ENCODE measurements around the gene PEMT.
A peak's percentile ranks its signal among the peaks of the same experiment; 100 is the strongest.

Gene PEMT

GRCh38 chr17:17570140-17570797, 21.2 kb downstream of the PEMT start:
- TF ChIP-seq CTCF (IDR thresholded peaks at IDR 0.05): peak; percentile 55
- no peak for DNase-seq (ENCODE audit: low spot score)
- no peak overlapping the region for H3K4me3 ChIP-seq
- H3K27ac ChIP-seq: no peak overlapping the region

DNA sequence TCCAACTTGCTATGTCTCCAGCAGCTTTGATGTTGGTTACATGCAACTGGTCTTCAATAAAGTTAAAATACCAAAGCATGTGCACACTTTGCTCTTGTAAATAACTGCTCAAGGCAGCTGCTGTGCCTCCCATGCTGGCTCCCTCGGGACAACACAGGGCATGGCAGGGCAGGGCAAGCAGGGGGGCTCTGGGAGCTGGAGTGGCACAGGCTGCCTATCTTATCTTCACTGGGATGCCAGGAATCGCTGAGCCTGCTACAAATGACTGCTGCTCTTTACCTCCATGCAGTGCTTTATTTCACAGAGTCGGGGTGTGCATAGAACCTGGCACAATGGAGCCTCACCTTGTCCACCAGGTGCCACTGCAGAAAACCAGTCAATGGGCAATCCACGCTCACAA, 21.8 kb downstream of the PEMT start:
- no peak for DNase-seq (ENCODE audit: low spot score)
- Histone ChIP-seq H3K27ac (no peak overlapping the region), H3K4me3 (no peak overlapping the region)
- no peak for TF ChIP-seq CTCF (IDR thresholded peaks at IDR 0.05)

DNA sequence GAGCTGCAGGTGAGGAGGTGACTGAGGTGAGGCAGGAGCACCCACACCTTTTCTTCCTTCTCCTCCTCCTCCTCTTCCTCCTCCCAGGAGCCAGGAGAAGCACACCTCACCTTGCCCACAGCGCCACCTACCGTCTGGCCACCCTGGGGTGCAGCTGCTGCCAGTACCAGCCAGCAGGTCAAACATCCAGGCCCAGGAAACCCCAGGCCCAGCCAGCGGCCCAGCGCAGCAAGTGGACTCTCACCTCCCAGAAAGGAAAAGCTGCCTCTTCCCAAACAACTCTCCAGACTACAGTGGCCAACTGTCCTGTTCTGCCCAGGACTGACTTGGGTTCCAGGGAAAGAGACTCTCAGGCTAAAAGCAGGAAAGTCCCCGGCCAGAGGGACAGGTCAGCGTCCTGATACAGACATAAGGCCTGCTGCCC, 22.7 kb downstream of the PEMT start:
- Histone ChIP-seq H3K27ac (no peak overlapping the region), H3K4me3 (no peak overlapping the region)
- no peak for DNase-seq (ENCODE audit: low spot score)
- TF ChIP-seq CTCF (IDR thresholded peaks at IDR 0.05): peak; percentile 65

GRCh38 chr17:17567631-17568030, 23.9 kb downstream of the PEMT start:
- no peak for TF ChIP-seq CTCF (IDR thresholded peaks at IDR 0.05)
- Histone ChIP-seq H3K4me3 (peak overlapping the region; percentile 19), H3K27ac (peak overlapping the region; percentile 55 to 86)
- DNase-seq (ENCODE audit: low spot score): peak; percentile 81

DNA sequence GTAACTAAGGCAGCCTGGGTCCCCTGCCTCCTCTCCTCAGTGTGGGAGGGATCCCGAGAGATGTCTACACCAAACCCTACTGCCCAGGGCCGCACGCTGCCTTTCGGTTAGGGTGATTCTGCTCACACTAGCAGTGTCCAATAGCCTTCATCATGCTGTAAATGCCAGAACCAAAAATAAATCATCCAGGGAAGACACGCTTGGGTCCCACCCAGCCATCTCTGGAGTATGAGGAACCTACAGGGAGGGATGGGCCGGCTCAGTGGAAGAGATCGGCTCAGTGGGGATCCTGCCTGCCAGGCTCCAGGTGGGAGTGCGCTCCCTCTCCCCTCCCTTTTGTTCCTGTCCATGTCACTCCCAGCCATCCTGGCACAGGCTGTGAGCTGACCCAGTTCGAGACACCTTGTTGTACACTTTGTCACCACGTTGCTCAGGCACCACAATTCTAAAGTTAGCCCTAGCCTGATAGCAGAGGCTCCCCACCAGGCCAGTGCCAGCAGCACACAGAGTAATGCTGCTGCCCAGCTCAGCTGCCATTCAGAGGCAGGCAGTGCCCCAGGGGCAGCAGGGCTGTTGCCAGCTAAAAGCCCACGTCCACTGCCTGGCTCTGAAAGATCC, 24.5 kb downstream of the PEMT start:
- Histone ChIP-seq H3K27ac (peak overlapping the region; percentile 55 to 86), H3K4me3 (peak overlapping the region; percentile 19)
- TF ChIP-seq CTCF (IDR thresholded peaks at IDR 0.05): no peak
- DNase-seq (ENCODE audit: low spot score): no peak

GRCh38 chr17:17565471-17566339, 25.8 kb downstream of the PEMT start:
- no peak for DNase-seq (ENCODE audit: low spot score)

More at GRCh38 chr17:17565471-17566339, 25.8 kb downstream of the PEMT start:
- no peak overlapping the region for H3K4me3 ChIP-seq
- peak overlapping the region in 1 of 2 donors; percentile 86 for H3K27ac ChIP-seq
- no peak for TF ChIP-seq CTCF (IDR thresholded peaks at IDR 0.05)
